Measurements from ENCODE around the gene LRRC37A.
"Not testable (repeated sequence)": the region's sequence is repeated elsewhere in the genome, so short reads cannot be mapped to it uniquely, and the experiment has no call there.

GRCh38 chr17:46373418-46373817 lies 78.5 kb downstream of the LRRC37A start:
- not testable (repeated sequence) for TF ChIP-seq CTCF (IDR thresholded peaks at IDR 0.05; ENCODE audit: low read length); EZH2 (IDR thresholded peaks at IDR 0.05; ENCODE audit: borderline replicate concordance, low read length)
